T47D (cell line): ENCODE results near the gene ACRV1.
"Not testable (repeated sequence)": the region's sequence is repeated elsewhere in the genome, so short reads cannot be mapped to it uniquely, and the experiment has no call there.

ENCODE experiments used
- DNase-seq, 2 experiments: peaks; one replicate each; pipeline versions ENCODE4 v3.0.0 to v3.0.0-alpha.2; 2011 to 2012; ENCODE audit warnings: low read depth in 1 of 2, low spot score in 1 of 2
- JUND ChIP-seq: IDR thresholded peaks from 2 replicates; pipeline ENCODE4 v1.6.1; 2012; ENCODE audit warnings: low read depth
- in situ Hi-C: cut with HindIII; loops from 2 replicates; pipeline ENCODE4 v1.10.0; 2016; ENCODE audit warnings: low sequenced_read_pairs, low pct_unique_long_range_greater_than_20kb

ACRV1 gene

GRCh38 chr11:125680747-125681146 lies at the start of gene ACRV1:
TSS of gene ACRV1 (minus strand) at chr11:125680847. CDS start at chr11:125680780, 67 bp downstream.
- no peak for TF ChIP-seq JUND
- no peak for DNase-seq
- in situ Hi-C loops, result no loop called here

GRCh38 chr11:125728969-125729368 lies 48.3 kb upstream of the ACRV1 start:
- in situ Hi-C loops, result no loop called here
- no peak for TF ChIP-seq JUND
- DNase-seq, result peak in 1 of 2 experiments; percentile 37

- in situ Hi-C loops, result no loop called here
- TF ChIP-seq JUND, result no peak
- DNase-seq, result peak; percentile 46 to 82
Measured at GRCh38 chr11:125724125-125724524, 43.5 kb upstream of the ACRV1 start.

GRCh38 chr11:125720781-125721180 lies 40.1 kb upstream of the ACRV1 start:
- no peak for TF ChIP-seq JUND
- in situ Hi-C loops, result no loop called here
- DNase-seq, result no peak

- DNase-seq, in situ Hi-C loops: not testable (repeated sequence)
Measured at GRCh38 chr11:125704686-125705085, 24.0 kb upstream of the ACRV1 start.

- in situ Hi-C loops, result no loop called here
- DNase-seq, result no peak
- TF ChIP-seq JUND, result no peak
Measured at GRCh38 chr11:125701858-125702621, 21.4 kb upstream of the ACRV1 start.

GRCh38 chr11:125701018-125701610 lies 20.5 kb upstream of the ACRV1 start:
- no peak for TF ChIP-seq JUND
- in situ Hi-C loops, result no loop called here
- DNase-seq, result no peak

- in situ Hi-C loops, result no loop called here
- no peak for TF ChIP-seq JUND
- no peak for DNase-seq
Measured at GRCh38 chr11:125694951-125695350, 14.3 kb upstream of the ACRV1 start.

GRCh38 chr11:125692887-125693286 lies 12.2 kb upstream of the ACRV1 start:
- TF ChIP-seq JUND, result no peak
- no peak for DNase-seq
- in situ Hi-C loops, result no loop called here

GRCh38 chr11:125690006-125690405 lies 9.4 kb upstream of the ACRV1 start:
- in situ Hi-C loops, result no loop called here
- no peak for TF ChIP-seq JUND
- no peak for DNase-seq

GRCh38 chr11:125689274-125689859 lies 8.7 kb upstream of the ACRV1 start:
- in situ Hi-C loops, result no loop called here
- TF ChIP-seq JUND, result no peak
- no peak for DNase-seq

GRCh38 chr11:125688632-125689031 lies 8.0 kb upstream of the ACRV1 start:
- peak in 1 of 2 experiments; percentile 20 for DNase-seq
- in situ Hi-C loops, result no loop called here
- no peak for TF ChIP-seq JUND

- no peak for TF ChIP-seq JUND
- DNase-seq, result no peak
- in situ Hi-C loops, result no loop called here
Measured at GRCh38 chr11:125688066-125688465, 7.4 kb upstream of the ACRV1 start.
